GM12873 (cell line): Measurements from ENCODE around the gene ZNF513.

ENCODE experiments used
- CTCF ChIP-seq: IDR thresholded peaks from 2 replicates; pipeline ENCODE4 v1.5.1; 2012; ENCODE audit warnings: low read depth, mild to moderate bottlenecking, moderate library complexity, low read length, control low read depth; ENCODE audit not compliant: insufficient read depth; ENCODE audit errors: missing control alignments

Gene ZNF513

GRCh38 chr2:27420996-27421395, 40.5 kb upstream of the ZNF513 start:
- TF ChIP-seq CTCF: no peak

GRCh38 chr2:27416151-27416550, 35.6 kb upstream of the ZNF513 start:
- TF ChIP-seq CTCF: no peak

- no peak for TF ChIP-seq CTCF
These were observed 32.1 kb upstream of the ZNF513 start for GRCh38 chr2:27412419-27413152.

GRCh38 chr2:27409321-27410073, 29.0 kb upstream of the ZNF513 start, which contains the start of gene PPM1G:
PPM1G (minus strand) TSS chr2:27409591; CDS start chr2:27409422, 169 bp downstream.
- TF ChIP-seq CTCF: no peak

- no peak for TF ChIP-seq CTCF
These were observed 28.2 kb upstream of the ZNF513 start for GRCh38 chr2:27408601-27409320.

- TF ChIP-seq CTCF: peak; percentile 45
These were observed 27.4 kb upstream of the ZNF513 start for GRCh38 chr2:27407798-27408491.
